NCI-H2107 treated with DMSO at 0.1 percent for 48 hours (cell line): Measurements from ENCODE around the gene BOD1L1.

Experiments used
- DNase-seq: peaks from one replicate; lab custom pipeline; 2025; ENCODE audit not compliant: unreplicated experiment; lab: John Stamatoyannopoulos, UW

BOD1L1 gene

DNA sequence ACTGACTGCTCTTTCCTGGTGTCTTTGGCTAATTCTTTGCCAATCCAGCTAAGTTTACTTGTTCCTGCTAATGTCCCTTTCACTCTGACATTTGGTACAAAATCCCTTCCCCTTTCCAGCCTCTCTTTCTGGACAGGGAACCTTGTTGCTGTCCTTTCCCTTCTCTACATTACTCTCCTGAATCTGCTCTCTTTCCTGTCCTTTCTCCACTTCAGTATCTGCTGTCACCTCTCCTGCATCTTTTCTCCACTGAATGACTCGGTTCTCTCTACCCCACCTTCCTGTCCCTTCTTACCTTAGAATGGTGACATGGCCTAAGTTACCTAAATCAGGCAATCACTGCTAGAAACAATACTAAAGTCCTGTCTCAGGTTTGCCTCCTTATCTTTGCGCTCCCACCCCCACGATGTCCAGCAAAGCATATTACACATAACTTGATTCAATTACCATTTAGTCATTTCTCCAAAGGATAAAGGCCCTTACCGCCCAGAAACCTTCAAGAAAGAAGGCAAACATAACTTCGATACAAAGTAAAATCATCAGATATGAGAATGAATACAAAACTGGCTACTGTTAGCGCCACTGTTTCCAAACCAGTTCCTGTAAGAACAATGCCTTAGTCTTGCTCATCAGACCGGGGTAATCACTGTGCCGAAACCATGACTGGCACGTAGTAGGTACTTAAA, 890 bp downstream of the BOD1L1 start:
- no peak for DNase-seq

DNA sequence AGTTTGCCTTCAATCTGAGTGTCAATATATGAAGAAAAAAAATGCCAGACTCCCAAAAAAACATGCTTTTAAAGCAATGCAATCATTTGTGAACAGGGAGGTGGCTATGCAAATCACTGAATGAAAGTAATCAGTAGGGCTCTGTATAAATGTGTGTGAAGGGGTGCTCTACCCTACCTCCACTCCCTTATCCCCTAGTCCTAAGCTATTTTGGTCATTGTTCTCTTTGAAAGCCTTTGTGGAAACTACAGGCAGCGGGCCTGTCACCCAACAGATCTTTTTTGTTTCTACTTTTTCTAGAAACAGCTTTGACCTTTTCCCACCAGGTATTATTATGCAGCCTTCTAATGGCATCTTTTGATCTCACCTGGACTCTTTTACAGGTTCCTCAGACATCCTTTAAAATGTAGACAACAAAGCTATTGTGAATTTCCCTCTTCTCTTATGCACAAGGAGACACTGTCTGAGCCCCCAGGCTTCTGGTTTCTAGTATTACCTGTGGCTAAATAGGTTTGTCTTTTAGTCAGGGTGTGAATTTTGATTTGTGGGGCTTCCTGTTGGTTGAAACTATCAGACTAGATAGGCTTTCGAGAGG, 9.2 kb downstream of the BOD1L1 start:
- DNase-seq, result no peak

DNA sequence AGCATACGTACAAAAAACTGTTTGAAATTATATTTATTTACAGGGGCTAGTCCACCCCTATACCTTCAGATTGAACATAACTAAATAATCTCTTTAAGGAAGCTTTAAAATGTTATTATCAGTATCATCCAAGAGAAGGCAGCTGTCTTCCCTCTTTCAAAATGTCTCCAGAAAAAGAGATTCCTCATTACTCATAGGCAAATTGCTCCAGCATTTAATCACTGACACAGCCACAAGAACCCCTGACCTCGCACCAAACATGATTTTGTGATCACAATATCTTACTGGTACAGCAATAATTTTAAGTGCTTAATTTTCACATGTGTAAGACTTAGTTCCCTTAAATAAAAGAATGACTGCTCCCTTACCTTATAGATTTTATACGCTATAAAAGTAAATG, 9.7 kb downstream of the BOD1L1 start:
- no peak for DNase-seq

DNA sequence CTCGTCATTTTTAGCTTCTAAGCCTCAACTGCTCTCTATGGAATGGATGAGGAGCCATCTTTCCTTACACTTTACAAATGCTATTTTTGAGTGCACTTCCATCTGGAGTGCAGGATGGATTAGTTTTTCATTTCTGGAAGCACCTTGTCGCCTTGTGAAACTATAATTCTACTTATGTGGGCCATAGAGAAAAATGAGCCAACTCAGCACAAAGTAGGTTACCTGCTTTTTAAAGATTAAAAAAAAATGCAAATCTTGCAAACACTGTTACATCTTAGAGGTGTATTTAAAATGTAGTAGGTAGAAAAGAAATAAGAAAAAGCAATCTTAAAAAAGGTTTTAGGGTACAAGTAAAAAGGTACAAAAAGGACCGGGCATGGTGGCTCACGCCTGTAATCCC, 10.9 kb downstream of the BOD1L1 start:
- DNase-seq, result no peak

DNA sequence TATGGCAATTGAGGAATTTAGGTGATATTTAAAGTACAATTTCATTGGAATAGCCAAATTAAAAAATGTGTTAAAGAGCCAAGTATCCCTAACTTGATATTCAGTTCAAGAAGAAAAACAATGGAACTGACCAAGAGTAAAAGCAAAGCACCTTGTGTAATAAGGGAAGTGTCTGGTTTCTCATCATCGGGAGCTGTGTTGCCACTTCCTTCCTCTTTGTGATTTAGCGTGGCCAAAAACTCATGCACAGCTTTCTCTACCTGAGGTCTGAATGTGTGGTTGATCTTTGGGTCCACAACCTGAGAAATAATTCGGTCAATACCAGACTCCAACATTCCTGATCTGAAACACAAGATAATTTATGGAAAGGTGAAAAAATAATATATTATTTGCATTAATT, 12.4 kb downstream of the BOD1L1 start:
- DNase-seq, result no peak

DNA sequence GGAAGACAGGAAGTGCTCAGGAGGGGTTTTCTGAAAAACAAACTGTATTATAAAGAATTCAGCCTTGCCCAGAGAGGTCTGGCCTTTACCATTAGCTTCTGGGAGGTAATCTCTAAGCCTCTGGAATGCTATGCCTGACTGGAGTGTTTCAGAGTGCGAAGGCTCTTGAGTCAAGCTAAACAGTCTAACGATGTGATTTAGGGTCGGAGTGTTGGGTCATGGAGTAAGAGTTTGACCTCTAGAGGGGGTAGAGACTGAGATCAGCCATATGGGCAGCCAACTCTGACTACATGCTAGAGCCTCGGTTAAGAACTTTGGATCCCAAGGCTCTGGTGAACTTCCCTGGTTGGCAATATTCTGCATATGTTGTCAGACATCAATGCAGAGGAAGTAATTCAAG, 15.0 kb downstream of the BOD1L1 start:
- no peak for DNase-seq

DNA sequence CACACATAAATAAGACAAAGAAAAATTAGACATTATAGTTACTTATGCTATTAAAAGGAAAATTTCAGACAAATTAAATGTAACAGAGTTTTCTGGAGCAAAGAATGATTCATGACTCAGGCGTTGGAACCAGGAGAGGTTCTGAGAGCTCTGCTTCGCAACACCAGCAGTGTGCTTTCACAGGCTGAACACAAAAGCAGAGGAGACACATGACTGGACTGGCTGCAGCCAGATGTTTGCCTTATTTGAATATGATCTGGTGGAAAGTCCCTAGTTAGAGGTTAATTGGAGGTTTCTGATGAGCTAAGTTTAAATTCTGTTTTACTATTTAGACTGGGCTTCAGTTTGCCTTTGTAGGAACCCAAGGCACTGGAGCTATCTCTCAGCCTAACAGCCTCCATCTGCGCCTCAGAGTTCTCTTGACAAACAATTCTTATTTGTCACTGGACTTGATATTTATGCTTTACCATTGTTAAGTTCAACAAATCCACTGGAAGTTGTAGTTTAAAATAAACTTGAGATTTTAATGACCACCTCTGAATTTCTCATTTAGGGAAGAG, 16.2 kb downstream of the BOD1L1 start:
- no peak for DNase-seq

DNA sequence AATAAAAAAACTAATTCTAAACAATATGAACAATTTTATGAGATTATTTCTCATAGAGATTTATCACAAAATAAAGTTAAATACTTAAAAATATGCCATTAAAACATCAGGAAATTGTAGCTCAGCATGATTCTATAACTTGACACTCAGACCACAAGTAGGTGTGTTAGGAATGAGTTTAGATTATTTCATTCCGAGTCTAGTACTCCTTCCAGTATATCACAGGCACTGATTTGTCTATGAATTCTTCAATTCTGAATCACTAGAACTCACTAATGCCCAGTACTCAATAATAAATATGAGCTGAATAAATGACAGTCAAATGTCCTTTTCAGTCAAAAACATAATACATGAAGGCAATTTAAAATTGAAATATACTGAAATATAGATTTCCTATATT, 22.2 kb downstream of the BOD1L1 start:
- no peak for DNase-seq

DNA sequence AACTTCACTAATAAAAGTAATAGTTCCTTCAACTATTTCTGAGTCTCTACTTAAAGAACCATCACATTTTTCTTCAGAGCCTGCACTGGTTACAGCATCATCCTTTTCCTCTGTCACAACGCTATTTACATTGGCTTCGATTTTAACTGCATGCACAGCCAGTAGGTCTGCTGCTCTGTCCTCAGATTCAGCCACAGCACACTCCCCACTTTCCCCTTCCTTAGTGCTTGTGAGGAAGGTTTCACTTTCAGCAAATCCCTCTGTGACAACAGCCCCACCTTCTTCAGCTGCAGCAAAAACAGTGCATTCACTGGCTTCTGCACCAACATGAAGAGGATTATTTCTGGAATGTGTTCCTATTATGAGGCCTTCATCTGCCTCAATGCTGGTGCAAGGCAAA, 25.7 kb downstream of the BOD1L1 start:
- no peak for DNase-seq

DNA sequence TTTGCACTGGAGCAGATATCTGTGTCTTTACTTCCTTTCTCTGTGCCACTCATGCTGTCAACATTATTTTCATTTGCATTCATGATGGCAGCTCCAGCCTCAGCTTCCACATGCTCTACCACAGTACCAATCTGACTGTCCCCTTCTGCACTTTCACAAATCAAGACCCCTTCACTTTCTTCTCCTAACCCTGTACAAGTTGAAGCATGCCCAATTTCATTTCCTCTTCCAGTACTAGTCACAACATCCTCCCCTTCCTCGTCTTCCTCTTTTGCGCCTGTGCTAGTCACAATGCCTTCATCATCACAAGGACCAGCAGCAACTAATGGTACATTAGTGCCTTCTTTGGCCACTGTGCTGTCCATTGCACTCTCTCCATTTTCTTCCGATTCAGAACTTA, 26.5 kb downstream of the BOD1L1 start:
- no peak for DNase-seq

DNA sequence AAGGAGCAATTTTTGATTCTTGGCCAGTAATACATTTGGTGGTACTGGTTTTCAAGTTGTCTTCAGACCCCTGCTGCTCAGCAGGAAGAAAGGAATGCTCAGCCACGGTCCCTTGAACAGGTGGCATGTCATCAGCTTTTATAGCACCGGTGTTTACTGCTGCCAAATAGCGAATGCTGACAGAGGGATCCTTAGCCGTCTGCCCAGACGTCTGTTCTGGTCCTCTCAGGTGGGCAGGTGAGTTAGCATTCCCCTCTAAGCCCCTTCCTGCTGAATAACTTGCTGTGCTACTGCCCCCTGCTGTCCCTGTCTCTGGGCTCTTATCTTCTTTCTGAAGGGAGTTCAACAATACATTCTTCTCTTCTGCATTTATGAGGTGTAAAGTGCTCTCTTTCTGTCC, 28.4 kb downstream of the BOD1L1 start:
- no peak for DNase-seq

DNA sequence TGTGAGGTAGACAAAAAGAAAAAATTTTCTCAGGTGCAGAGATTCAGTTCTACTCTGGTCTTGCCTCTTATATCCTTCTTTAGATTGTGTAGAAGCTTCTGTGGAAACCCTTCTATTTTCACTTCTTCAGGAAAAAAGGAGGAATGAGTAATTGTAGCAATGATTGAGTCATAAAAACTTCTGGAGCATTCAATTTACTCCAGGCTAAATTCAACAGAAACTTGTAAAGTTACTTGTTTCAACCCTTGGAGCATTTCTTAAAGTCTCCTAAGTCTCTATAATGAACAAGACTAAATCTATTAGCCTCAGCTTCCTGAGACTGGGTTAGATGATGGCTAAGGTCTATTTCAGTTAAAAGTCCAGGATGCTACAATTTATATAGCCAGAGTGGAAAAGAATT, 29.9 kb downstream of the BOD1L1 start:
- no peak for DNase-seq

DNA sequence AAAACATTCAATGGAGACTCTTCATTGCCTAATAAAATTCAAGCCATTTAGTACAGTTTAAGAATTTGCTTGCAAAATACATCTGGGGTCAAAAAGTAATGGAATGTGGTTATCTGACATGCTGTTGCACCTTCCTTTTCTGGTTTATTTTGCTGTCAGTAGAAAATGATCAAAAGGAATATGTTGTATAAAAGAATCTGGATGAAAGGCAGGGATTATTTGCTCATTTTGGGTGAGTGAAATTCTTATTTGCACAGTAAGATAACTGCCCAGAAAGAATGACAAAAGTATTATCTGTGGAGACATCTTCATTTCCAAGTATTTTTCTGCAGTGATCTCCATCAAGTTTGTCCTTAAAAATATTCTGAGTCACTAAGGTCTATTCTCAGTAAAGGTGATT, 30.4 kb downstream of the BOD1L1 start:
- no peak for DNase-seq

DNA sequence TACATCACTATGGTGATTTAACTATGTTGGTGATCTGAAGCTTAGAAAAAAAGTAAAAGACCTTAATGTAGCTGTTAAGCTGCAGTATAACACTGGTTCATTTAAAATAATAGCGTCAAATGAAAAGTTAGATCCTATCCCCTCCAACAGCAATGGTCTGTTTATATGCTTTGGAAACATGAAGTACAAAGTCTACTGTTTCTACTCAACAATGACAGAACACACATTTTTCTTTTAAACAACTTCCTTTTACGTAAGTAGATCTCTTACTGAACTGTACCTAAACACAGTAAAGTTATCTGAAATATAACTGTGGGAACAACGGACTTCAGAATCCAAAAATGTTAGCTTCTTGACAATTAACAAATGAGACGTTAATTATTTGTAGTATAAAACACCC, 35.3 kb downstream of the BOD1L1 start:
- no peak for DNase-seq

DNA sequence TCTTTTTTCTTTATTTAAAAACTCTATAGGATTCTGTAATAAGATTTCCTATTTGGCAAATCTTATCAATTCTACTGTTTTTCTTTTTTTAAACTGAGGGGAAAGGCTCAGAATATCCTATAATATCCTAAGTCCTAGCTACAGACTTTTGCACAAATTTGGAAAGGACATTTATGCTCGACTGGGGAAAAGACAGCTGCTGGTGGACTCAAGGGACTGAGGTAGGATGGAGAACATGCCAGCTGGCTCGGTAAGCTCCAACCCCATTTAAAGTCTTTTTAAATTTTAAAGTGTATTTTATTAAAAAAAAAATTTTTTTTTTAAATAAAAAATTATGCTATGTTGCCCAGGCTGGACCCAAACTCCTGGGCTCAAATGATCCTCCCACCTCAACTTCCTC, 36.8 kb downstream of the BOD1L1 start:
- no peak for DNase-seq

DNA sequence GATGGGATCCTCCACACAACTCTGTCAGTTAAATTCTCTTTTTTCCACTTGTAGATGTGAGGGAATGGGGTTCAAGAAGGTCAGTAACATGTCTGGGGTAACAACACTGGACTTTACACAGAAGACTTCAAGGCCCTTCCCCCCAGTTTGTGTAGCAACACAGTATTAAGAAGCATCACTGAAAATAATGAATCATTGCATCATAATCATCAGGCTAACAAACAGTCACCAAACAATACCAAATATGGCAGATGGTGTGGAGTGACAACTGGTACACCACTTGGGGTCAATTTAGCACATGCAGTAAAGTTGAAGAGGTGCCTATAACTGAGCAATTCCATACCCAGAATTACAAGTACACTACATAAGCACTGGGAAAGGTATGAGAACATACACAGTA, 38.6 kb downstream of the BOD1L1 start:
- DNase-seq, result no peak

DNA sequence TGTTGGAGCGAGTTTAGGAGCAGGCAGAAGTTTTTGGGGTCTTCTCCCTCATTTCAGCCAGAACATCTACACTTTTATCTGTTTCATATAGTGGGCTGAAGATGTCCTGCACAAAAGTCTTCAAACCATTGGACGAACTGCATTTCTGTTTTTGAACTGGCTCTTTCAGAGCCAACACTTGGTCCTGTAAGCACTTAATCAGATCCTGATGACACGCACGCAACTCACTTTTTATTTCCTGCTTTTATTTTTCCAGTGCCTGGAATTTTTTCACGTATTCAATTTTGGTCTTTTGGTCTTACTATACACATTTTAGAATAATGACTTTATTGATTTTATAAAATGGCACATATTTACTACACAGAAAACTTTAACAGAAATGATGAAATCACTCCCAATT, 43.0 kb downstream of the BOD1L1 start:
- no peak for DNase-seq

DNA sequence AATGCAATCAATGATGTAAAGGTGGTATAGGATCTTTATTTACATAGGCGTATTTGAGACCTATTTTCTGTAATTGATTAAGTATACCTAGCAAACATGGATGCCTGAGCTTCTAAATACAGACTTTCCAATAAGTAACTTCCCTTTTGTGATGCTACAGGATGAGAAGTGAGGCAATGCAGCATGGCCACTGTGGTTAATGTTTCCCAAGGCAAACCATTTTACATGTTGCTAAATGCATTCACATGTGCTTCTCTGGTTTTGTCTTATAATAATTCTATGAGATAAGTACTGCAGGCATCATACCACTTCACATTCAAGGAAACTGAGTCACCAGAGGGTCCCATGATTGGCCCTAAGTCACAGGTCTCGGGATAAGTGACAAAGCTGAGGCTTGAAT, 47.5 kb downstream of the BOD1L1 start:
- no peak for DNase-seq

DNA sequence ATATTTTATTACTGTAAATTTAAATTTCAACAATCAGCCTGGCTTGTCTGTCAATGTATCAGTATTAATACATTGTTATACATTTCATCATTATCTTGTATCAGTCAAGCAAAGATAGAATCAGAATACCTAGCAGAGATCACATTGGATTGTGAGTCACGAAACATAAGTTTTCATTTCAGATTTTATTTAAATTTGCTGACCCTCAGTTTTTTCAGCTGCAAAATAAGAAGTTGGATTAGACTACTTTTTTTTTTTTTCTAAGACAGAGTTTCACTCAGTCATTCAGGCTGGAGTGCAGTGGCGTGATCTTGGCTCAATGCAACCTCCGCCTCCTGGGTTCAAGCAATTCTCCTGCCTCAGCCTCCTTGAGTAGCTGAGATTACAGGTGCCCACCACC, 49.9 kb downstream of the BOD1L1 start:
- DNase-seq, result no peak

DNA sequence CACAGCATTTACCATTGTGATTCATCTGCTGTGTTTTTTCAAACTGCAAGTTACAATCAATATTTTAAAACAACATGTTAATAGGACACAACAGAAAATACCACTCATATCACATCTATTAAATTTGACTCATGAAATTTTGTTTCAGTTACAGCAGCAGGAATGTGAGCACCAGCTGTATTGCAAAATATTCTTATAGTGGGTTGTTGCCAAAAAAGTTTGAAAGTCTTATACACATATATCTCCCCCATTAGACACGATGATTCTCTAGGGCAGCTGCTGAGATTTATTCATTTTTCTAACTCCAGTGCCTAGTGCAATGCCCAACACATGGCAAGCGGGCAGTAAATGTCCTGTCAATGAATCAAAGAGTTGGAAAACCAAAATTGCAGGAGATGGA, 56.6 kb downstream of the BOD1L1 start:
- DNase-seq, result no peak

DNA sequence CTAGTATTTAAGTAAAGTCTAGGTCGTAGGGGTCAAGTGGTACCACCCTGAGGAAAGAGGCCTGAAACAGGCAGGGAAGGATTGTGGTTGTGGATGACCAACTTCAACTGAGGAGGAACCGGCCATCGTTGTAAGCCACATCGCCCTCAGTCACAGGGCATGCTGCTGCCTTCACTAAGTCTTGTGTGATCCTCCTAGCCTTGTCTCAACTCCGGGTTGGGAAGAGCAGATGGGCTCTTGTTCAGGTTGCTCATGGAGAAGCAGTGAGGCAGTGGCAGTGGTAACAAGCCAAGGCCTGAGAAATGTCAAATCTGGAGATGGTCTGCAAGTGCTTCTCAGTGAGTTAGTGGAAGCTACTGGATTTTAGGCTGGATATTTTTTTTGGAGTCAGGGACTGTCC, 60.4 kb downstream of the BOD1L1 start:
- DNase-seq, result no peak

DNA sequence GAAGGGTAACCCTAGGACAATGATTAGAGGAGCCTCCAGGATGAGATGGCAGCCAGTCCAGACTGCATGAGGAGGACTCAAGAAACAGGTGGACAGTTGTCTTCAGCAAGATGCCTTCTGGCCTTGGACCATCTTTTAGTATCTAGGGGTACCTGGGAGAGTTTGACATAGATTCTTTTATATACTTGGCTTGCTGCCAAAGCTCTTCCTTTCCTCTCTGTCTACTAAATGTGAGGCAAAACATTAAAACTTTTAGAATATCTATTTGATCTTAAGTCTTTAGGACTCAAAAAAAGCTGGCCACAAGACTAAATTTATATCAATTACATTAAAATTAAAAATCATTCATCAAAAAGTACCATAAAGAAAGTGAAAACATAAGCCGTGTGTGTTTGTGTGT, 64.6 kb downstream of the BOD1L1 start:
- DNase-seq, result no peak

DNA sequence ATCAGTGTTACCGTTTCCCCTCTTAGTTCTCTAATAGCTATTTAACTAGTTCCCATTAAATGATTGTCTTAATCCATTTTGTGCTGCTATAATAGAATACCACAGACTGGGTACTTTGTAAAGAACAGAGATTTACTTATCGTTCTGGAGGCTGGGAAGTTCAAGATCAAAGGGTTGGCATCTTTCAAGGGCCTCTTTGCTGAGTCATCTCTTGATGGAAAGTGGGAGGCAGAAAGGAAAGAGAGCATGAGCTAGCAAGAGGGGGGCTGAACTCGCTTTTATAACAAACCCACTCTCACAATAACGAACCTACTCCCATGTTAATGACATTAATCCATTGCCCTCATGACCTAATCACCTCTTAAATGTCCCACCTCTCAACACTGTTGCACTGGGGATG, 65.9 kb downstream of the BOD1L1 start:
- DNase-seq, result no peak
